Dermis microvascular lymphatic vessel endothelial cell (primary cell): ENCODE data around the gene CORO2A. TPM values are rescaled to one million over a fixed set of nuclear protein-coding genes. Genes with fewer than 3 reads are reported as not detected.

ENCODE experiments used
- DNase-seq, 2 donors: peaks; one replicate each; pipeline versions ENCODE4 v3.0.0 to v3.0.0-alpha.2; 2010; ENCODE audit warnings: low read depth in 2 of 2
- total RNA-seq: library from RNA; depleted of rRNA; stranded (reverse); fragments of >200 nt; gene quantifications from 2 replicates; pipeline ENCODE4 v1.2.1, GENCODE V29; 2014

CORO2A gene
- 0.51 TPM in 2 replicates for total RNA-seq

GRCh38 chr9:98192503-98193335 is at the start of gene CORO2A:
TSS of gene CORO2A (minus strand) at chr9:98192637. CDS start at chr9:98157660, 34,977 bp downstream.
- DNase-seq: peak; percentile 20 to 65

GRCh38 chr9:98241357-98242300 is 49.2 kb upstream of the CORO2A start:
- no peak for DNase-seq

GRCh38 chr9:98240475-98240874 is 48.0 kb upstream of the CORO2A start:
- no peak for DNase-seq

GRCh38 chr9:98236901-98237487 is 44.6 kb upstream of the CORO2A start:
- no peak for DNase-seq

GRCh38 chr9:98235126-98235525 is 42.7 kb upstream of the CORO2A start:
- DNase-seq: no peak

GRCh38 chr9:98234245-98234825 is 41.9 kb upstream of the CORO2A start:
- no peak for DNase-seq

GRCh38 chr9:98232926-98233325 is 40.5 kb upstream of the CORO2A start:
- DNase-seq: no peak

GRCh38 chr9:98231770-98232478 is 39.5 kb upstream of the CORO2A start:
- DNase-seq: peak in 1 of 2 donors; percentile 79

- DNase-seq: no peak
These were observed 38.4 kb upstream of the CORO2A start for GRCh38 chr9:98230789-98231188.

GRCh38 chr9:98230304-98230703 is 37.9 kb upstream of the CORO2A start:
- no peak for DNase-seq

- DNase-seq: no peak
These were observed 37.2 kb upstream of the CORO2A start for GRCh38 chr9:98229620-98230019.

GRCh38 chr9:98229090-98229395 is 36.6 kb upstream of the CORO2A start:
- no peak for DNase-seq

- DNase-seq: no peak
These were observed 36.1 kb upstream of the CORO2A start for GRCh38 chr9:98228392-98229089.

- DNase-seq: no peak
These were observed 35.4 kb upstream of the CORO2A start for GRCh38 chr9:98227883-98228282.

GRCh38 chr9:98226957-98227356 is 34.5 kb upstream of the CORO2A start:
- no peak for DNase-seq

- DNase-seq: no peak
These were observed 34.1 kb upstream of the CORO2A start for GRCh38 chr9:98226516-98226915.

GRCh38 chr9:98225015-98225442 is 32.6 kb upstream of the CORO2A start:
- DNase-seq: no peak

GRCh38 chr9:98222885-98223691 is 30.7 kb upstream of the CORO2A start:
- DNase-seq: peak in 1 of 2 donors; percentile 50

- no peak for DNase-seq
These were observed 28.5 kb upstream of the CORO2A start for GRCh38 chr9:98220911-98221310.
